ENCODE measurements around the gene FGF1. TPM values are rescaled to one million over a fixed set of nuclear protein-coding genes. Genes with fewer than 3 reads are reported as not detected.
A peak's percentile ranks its signal among the peaks of the same experiment; 100 is the strongest.

Gene FGF1
- total and polyA plus RNA-seq, 3 donors from 2014 or later: 1.9 to 4.4 (median 2.2) TPM

- intact Hi-C loops (cut with DNase I; ENCODE audit: low total_unique reads): loop anchor here (10.0 kb wide), 1 partner anchor 389 kb away; no protein-coding TSS in a partner anchor
- no peak for DNase-seq
Observed at GRCh38 chr5:142544071-142544753, 141.7 kb downstream of the FGF1 start.

GRCh38 chr5:142542906-142543305 lies 143.0 kb downstream of the FGF1 start:
- peaks cover 5% of the 10 kb centered on the region for H3K4me1 ChIP-seq
- TF ChIP-seq POLR2A (IDR thresholded peaks at IDR 0.05) (no peak), CTCF (IDR thresholded peaks at IDR 0.05) (peak in 1 of 3 experiments; percentile 41)
- DNase-seq: no peak
- no peaks in the 10 kb centered on the region for H3K9me3 ChIP-seq
- no peaks in the 10 kb centered on the region for H3K27me3 ChIP-seq
- H3K36me3 ChIP-seq (ENCODE audit: low read depth, missing control alignments): no peaks in the 10 kb centered on the region
- H3K27ac ChIP-seq: peak overlapping the region in 1 of 2 donors; percentile 28
- intact Hi-C loops (cut with DNase I; ENCODE audit: low total_unique reads): loop anchor here (10.0 kb wide), 1 partner anchor 388 kb away; no protein-coding TSS in a partner anchor
- no peak overlapping the region for H3K4me3 ChIP-seq
- WGBS, 2 donors: 23 to 46% methylated on average over 3 of the region's 3 CpGs

More at GRCh38 chr5:142544071-142544753, 141.7 kb downstream of the FGF1 start:
- H3K9me3 ChIP-seq: no peaks in the 10 kb centered on the region
- TF ChIP-seq CTCF (IDR thresholded peaks at IDR 0.05) (no peak), POLR2A (IDR thresholded peaks at IDR 0.05) (no peak)
- H3K27me3 ChIP-seq: no peaks in the 10 kb centered on the region
- peaks cover 5% of the 10 kb centered on the region for H3K4me1 ChIP-seq
- WGBS, 2 donors: 73 to 79% methylated on average over 8 of the region's 8 CpGs
- H3K36me3 ChIP-seq (ENCODE audit: low read depth, missing control alignments): no peaks in the 10 kb centered on the region
- H3K27ac ChIP-seq: no peak overlapping the region
- no peak overlapping the region for H3K4me3 ChIP-seq

Other genes with a start within 250 kb of the FGF1 start
- gene ARHGAP26, start 84.3 kb upstream of the FGF1 start, total RNA-seq: 10 to 100 TPM; 95.7 to 98.7 TPM
- 33.8 TPM for gene ARHGAP26, start 84.3 kb upstream of the FGF1 start, polyA plus RNA-seq (ENCODE audit: insufficient read depth, low read depth, low replicate concordance)